Fibroblast of pulmonary artery (primary cell): ENCODE data around the gene EZH1.

Source experiments
- DNase-seq: peaks from one replicate; pipeline ENCODE4 v3.0.0-alpha.2; 2010; ENCODE audit warnings: low read depth
- H3K4me3 ChIP-seq: replicated peaks from 2 replicates; pipeline ENCODE4 v1.5.1; 2011; ENCODE audit warnings: low read depth, mild to moderate bottlenecking, control low read depth, low read length, moderate library complexity
- TF ChIP-seq, protein P1 (sequence below): IDR thresholded peaks from 2 replicates; pipeline ENCODE4 v1.5.1; 2011; ENCODE audit warnings: mild to moderate bottlenecking, control low read depth, low read length, inconsistent platforms; ENCODE audit errors: missing control alignments

Gene EZH1

DNA sequence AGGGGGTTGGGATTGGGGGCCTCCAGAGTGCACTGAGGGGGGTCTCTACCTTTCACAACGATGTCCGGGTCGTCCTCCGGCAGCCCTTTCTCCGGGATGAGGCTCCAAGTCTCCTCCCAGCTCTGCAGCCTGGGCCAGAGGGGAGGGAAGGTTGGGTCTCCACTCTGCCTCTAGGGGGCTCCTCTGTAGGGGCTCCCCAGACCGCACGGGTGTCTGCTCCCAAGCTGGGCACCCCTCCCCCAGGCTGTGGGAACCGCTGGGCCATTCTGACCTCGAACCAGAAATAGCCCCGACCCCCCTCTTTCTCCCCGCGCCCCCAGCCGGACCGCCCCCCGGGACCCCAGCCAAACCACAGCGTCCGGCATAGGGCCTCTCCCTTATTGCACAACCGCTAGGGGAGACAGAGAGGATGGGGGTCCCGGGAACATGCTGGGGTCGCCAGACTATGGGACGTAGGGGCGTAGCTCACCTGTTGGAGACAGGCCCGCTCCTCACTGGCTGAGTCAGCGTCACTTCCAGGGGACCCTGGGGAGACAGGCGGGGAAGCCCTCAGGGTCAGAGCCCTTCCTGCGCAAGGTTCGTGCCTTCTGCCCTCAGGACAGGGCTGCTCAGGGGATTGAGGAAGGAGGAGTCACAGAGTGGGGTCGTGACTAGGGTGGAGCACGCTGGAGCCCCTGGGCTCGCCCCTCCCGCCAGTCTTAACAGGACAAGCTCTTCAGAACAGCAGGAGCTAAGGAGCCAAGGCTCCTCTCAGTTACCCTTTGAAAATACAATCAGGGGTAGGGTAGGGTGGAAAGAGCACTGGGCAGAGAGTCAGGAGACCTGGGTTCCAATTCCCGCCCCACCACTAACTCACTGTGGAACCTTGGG lies 70.7 kb downstream of the EZH1 start:
- H3K4me3 ChIP-seq, result peak overlapping the region; percentile 91
- peak; percentile 77 for DNase-seq
- TF ChIP-seq, protein P1, sequence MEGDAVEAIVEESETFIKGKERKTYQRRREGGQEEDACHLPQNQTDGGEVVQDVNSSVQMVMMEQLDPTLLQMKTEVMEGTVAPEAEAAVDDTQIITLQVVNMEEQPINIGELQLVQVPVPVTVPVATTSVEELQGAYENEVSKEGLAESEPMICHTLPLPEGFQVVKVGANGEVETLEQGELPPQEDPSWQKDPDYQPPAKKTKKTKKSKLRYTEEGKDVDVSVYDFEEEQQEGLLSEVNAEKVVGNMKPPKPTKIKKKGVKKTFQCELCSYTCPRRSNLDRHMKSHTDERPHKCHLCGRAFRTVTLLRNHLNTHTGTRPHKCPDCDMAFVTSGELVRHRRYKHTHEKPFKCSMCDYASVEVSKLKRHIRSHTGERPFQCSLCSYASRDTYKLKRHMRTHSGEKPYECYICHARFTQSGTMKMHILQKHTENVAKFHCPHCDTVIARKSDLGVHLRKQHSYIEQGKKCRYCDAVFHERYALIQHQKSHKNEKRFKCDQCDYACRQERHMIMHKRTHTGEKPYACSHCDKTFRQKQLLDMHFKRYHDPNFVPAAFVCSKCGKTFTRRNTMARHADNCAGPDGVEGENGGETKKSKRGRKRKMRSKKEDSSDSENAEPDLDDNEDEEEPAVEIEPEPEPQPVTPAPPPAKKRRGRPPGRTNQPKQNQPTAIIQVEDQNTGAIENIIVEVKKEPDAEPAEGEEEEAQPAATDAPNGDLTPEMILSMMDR, result peak; percentile 53

DNA sequence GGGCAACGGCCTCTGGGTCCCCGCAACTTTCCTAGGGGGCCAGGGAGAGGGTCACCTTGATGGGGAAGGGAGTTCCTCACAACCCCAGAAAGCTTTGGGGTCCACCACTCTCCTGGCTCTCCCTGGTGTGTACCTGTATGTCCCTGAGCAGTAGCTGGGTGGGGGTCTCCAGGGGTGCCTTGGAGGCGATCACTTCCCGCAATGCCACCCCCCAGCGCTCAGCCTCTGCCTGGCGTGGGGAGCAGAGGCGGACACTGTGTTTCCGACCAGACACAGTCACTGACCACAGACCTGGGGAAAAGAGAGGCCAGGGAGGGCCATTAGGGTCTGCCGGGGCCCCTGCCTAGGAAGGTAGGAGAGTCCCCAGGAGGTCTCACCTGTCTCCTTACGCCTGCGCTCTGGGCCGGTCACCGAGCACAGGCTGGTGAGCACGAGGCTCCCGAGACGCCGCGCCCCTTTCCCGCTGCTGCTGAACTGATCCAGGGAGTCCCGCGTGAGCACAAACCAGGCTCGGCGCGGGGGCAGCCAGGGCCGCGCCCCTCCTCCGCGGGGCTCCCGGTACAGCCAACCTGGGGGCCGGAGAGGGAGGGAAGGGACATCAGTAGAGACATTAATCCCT lies 71.5 kb downstream of the EZH1 start:
- H3K4me3 ChIP-seq, result peak overlapping the region; percentile 91
- TF ChIP-seq, protein P1, result no peak
- DNase-seq, result no peak

- no peak for DNase-seq
- TF ChIP-seq, protein P1, result no peak
- no peak overlapping the region for H3K4me3 ChIP-seq
Observed at GRCh38 chr17:42672038-42672437, 72.8 kb downstream of the EZH1 start.

DNA sequence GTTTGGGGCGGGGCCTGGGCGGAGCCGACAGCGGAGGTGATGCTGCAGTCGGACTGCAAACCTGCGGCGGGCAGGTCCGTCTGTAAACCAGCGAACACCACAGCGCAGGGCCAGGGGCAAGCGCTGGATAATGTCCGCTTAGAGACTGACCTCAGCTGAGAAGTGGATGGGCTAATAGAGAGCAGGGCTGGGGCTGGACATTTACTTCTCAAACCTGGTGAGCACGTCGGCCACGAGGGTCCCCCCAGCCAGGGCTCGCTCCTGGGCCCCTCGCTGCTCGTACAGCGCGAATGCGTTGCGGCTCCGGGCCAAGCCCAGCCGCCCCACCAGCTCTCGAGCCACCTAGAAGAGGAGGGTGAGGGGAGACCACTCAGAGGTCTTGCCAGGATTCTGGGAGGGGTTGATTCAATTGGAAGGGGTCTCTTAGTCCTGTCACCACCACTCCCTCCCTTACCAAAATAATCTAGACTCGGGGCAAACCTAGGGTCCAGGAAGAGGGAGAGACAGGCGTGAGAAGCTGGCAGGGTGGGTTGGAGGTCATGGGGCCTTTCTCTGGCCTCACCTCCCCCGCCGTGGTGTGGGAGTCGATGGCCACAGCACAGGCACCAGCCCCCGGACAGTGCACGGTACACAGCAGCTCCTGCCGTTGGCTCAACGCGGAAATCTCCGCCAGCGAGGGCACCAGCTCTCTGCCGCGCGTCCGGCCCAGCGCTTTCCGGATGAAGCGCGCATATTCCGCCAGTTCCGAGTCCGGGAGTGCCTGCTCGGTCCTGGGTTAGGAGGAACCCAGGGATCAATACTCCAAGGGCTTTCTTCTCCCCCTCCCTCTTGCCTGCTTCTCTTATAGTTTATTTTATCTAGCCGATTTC lies 73.8 kb downstream of the EZH1 start:
- H3K4me3 ChIP-seq, result no peak overlapping the region
- TF ChIP-seq, protein P1, result no peak
- no peak for DNase-seq

DNA sequence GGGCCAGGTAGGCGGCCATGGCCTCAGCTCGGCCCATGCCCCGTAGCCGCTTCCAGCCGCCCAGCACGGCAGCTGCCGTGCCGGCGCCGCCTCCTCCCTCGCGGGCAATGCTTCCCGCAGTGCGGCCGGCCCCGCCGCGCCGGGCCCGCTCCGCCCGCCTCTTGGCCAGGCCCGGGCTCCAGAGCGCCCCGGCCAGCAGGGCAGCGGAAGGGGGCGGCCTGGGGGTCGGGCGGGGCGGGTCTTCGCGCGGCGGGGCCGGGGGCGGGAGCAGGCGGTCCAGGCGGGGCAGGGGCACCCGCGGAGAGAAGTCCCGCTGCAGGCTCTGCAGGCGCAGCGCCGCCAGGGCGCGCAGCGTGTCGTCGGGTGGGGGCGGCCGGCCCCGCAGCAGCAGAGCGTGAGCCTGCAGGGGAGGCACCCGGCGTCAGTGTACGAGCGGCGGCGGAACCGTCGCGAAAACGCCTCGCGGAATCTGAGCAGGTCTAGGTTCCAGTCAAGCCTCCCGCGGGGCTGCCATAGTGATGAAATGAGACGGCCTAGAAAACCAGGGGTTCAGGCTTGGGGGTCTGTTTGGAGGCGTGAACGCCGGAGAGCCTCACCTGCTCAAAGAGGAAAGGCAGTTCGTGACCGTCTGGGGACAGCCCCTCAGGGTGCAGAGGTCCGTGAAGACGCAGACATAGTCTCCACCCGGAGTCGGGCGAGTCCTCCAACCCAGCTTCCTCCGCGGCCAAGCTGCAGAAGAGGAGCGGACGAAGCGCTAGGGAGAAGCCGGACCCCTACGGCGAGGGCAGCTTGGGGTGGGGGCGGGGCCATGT lies 74.7 kb downstream of the EZH1 start:
- no peak for DNase-seq
- H3K4me3 ChIP-seq, result no peak overlapping the region

DNA sequence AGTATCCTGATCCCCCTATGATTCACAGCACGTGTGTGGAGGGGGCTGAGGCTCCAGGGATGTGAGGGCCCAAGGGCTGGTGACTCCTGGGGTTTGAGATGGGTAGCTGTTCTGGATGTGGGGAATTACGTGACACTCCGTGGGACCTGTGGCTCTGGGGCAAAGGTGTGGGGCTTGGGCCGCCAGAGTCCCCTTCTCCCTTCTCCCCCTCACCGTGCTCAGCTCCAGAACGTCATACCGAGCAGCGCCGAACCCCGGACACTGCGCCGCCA lies 75.2 kb downstream of the EZH1 start:
- no peak overlapping the region for H3K4me3 ChIP-seq
- no peak for DNase-seq

More for the DNA sequence above, 74.7 kb downstream of the EZH1 start:
- TF ChIP-seq, protein P1, result no peak

More for the DNA sequence above, 75.2 kb downstream of the EZH1 start:
- TF ChIP-seq, protein P1, result no peak
